Measurements from ENCODE around the gene PAM16.

PAM16 gene

GRCh38 chr16:4293181-4293716, 57.9 kb downstream of the PAM16 start:
- no peak for DNase-seq

GRCh38 chr16:4291699-4292098, 59.4 kb downstream of the PAM16 start:
- DNase-seq, result no peak
